ENCODE results near the gene KCNMB2.
"Not testable (repeated sequence)": the region's sequence is repeated elsewhere in the genome, so short reads cannot be mapped to it uniquely, and the experiment has no call there.

Gene KCNMB2

DNA sequence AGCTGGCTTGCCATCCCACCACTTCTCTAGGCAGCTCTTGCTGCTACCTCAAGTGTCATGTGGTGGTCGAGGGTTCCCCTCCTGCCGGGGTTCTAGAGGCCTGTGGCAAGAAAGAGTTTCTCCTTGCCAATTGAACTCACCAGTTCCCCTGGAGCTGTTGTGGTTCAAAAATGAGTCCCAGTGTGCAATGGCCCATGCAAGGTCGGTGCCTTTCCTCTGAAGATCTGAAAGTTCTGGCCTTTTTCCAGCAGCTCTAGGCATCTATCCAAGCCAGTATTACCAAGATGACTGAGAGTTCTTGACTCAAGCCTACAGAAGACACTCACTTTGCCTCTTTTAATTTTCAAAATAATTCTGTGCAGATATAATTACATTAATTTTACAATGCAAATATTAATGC, 163.6 kb downstream of the KCNMB2 start:
- DNase-seq (ENCODE audit: low read depth) = no peak

GRCh38 chr3:178703268-178703975, 167.2 kb downstream of the KCNMB2 start:
- DNase-seq (ENCODE audit: low read depth) = no peak

DNA sequence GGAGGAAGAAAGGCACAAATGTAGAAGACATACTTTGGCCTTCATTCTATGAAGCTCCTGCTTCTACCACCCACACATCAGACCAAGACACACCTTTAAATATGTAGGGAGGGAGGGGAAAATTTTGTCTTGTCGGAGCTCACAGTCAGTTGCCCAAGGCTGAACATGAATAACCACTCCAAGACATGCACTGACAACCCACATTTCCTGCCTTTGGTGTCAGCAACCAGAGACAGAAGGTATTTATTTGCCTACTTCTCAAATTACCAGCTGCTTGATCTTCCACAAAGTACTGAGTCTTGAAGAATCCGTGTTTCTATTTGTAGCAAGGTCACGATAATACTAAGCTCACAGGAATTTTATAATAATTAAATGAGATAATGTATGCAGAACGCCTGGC, 169.7 kb downstream of the KCNMB2 start:
- DNase-seq (ENCODE audit: low read depth) = no peak

GRCh38 chr3:178706411-178706810, 170.2 kb downstream of the KCNMB2 start:
- DNase-seq (ENCODE audit: low read depth) = no peak

DNA sequence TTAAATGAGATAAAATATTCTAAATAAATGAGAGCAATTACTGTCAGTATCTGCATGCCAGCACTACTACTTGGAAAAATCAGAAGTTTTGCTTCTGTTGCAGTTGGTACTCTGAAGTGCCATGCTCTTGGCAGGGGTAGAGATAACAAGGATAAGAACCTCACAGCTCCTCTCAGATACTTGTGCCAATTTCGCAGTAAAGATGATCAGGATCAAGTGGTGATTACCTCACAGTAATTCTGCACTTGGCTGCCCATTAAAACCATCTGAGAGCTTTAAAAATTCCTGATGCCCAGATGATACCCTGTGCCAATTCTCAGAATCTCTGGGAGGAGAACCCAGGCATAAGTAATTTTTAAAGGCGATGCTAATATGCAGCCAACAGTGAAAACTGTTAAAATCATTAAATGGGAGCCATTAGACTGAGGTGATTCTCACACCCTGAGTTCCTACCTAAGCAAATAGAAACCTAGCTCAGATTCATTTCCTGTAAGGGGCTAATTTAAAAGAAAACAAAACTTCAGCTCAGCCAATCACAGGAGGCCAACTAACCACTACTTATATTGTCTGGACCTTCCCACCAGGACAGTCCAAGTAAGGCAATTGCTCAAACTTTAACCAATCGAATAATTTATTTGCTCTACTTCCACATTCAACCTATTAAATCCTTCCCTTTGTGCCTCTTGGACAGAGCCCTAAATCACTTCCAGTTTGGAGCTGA, 171.2 kb downstream of the KCNMB2 start:
- DNase-seq (ENCODE audit: low read depth) = no peak

GRCh38 chr3:178709051-178709450, 172.8 kb downstream of the KCNMB2 start:
- DNase-seq (ENCODE audit: low read depth) = no peak

DNA sequence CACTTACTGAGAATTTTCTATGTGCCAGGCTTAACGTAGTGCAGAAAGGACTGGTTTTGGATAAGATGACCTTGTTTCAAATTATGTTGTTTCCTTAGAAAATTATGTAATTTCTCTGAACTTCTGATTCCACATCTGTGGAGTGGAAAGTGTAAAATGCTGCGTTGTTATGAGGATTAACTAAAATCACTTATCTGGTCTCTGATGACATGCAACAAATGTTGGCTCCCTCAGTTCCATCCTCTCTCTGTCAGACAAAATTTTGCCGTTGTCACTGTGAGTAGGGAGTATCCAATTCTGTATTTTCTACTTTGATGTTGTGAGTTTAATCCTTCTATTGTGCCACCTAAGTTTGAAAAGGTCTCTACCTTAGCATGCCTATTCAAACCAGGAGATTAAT, 175.5 kb downstream of the KCNMB2 start:
- DNase-seq (ENCODE audit: low read depth) = no peak

- DNase-seq (ENCODE audit: low read depth) = no peak
Measured at GRCh38 chr3:178712247-178712646, 176.0 kb downstream of the KCNMB2 start.

GRCh38 chr3:178714925-178715832, 178.9 kb downstream of the KCNMB2 start:
- DNase-seq (ENCODE audit: low read depth) = no peak

GRCh38 chr3:178718995-178719635, 182.9 kb downstream of the KCNMB2 start:
- DNase-seq (ENCODE audit: low read depth) = no peak

DNA sequence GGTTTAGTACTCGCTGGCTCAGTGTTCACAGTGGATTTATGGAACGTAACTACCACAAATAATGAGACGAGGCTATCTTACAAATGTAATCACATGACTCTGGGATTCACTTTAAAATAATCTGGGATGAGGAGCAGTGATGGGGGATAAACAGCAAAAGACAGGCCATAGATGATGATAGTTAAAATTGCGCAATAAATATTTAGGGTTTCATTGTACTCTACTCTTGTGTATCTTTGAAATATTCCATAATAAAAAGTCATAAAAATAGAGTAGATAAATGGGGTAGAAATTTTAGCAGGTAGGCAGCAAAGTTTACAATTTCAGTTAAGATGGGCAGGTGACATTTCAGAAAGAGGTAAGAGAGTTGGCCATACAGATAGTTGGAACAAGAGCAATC, 196.6 kb downstream of the KCNMB2 start:
- no peak for DNase-seq (ENCODE audit: low read depth)

- no peak for DNase-seq (ENCODE audit: low read depth)
Measured at GRCh38 chr3:178735032-178735674, 198.9 kb downstream of the KCNMB2 start.

- no peak for DNase-seq (ENCODE audit: low read depth)
Measured at GRCh38 chr3:178736300-178736699, 200.1 kb downstream of the KCNMB2 start.

DNA sequence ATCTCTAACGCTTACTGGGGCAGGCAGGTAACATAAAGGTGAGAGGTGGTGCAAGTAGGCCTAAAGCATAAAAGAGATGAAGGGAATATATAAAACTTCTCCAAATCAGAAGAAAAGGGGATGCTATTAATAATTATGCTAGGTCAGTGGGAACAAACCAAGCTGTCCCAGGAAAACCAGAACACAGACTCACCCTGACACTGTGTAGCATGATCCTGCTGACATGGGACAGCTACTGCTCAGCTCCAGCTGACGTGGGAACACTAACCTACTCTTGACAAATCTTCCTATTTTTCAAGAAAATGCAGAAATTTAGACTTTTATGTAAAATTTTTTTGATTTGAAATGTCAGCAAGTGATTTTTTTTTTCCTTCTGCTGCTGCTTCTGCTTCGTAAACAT, 203.5 kb downstream of the KCNMB2 start:
- DNase-seq (ENCODE audit: low read depth) = no peak

- DNase-seq (ENCODE audit: low read depth) = no peak
Measured at GRCh38 chr3:178741020-178741419, 204.8 kb downstream of the KCNMB2 start.

GRCh38 chr3:178743297-178743696, 207.1 kb downstream of the KCNMB2 start:
- no peak for DNase-seq (ENCODE audit: low read depth)

DNA sequence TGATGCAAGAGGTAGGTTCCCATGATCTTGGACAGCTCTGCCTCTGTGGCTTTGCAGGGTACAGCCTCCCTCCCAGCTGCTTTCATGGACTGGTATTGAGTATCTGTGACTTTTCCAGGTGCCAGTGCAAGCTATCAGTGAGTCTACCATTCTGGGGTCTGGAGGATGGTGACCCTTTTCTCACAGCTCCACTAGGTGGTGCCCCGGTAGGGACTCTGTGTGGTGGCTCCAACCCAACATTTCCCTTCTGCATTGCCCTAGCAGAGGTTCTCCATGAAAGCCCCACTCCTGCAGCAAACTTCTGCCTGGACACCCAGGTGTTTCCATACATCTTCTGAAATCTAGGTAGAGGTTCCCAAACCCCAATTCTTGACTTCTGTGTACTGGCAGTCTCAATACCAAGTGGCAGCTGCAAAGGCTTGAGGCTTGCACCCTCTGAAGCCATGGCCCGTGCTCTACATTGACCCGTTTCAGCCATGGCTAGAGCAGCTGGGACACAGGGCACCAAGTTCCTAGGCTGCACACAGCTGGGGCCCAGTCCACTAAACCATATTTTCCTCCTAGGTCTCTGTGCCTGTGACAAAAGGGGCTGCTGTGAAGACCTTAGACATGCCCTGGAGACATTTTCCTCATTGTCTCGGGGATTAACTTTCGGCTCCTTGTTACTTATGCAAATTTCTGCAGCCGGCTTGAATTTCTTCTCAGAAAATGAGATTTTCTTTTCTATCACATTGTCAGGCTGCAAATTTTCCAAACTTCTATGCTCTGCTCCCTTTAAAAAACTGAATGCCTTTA, 209.8 kb downstream of the KCNMB2 start:
- DNase-seq (ENCODE audit: low read depth) = not testable (repeated sequence)

- no peak for DNase-seq (ENCODE audit: low read depth)
Measured at GRCh38 chr3:178748874-178749273, 212.6 kb downstream of the KCNMB2 start.

GRCh38 chr3:178749471-178749870, 213.2 kb downstream of the KCNMB2 start:
- no peak for DNase-seq (ENCODE audit: low read depth)

DNA sequence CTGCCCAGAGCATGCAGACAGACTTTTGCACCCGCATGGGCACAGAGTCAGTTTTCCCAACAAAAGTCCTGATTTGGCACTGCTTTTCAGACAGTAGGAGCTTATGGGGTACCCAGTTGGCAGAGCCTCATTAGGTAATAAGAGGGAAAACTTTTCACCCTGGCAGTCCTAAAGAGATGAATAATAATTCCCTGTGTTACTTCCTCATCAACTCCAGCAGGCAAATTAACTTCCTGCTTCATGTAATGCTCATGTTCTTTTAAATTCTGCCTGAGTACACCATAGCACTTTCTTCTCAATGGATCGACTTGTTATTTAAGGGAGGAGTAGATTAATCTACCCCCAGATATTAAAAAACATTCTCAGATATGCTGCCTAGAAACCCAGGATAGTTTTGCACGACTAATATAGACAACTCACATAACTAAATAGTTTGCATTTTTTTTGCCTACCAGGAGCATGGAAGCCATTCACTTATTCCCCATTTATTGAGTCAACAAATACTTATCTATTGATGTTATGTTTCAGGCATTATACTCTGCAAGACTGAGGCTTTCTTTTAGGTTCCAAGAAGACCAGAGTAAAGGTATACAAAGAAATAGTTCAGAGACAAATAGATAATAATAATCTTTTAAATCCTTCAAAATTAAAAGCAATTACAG, 214.5 kb downstream of the KCNMB2 start:
- no peak for DNase-seq (ENCODE audit: low read depth)

Measured in T-helper 22 cell (primary cell).